Mononuclear cell (primary cell): ENCODE measurements around the gene SRGAP2. TPM values are rescaled to one million over a fixed set of nuclear protein-coding genes. Genes with fewer than 3 reads are reported as not detected.
"Not testable (repeated sequence)": the region's sequence is repeated elsewhere in the genome, so short reads cannot be mapped to it uniquely, and the experiment has no call there.

Experiments
- H3K27me3 ChIP-seq: 2 replicates; pipeline ENCODE4 v1.6.0; 2011; ENCODE audit warnings: low read length, control low read depth; ENCODE audit not compliant: insufficient read depth
- H3K4me1 ChIP-seq: 2 replicates; pipeline ENCODE4 v1.5.1; 2011; ENCODE audit warnings: mild to moderate bottlenecking, low read length, control low read depth; ENCODE audit not compliant: insufficient read depth
- H3K4me3 ChIP-seq: 2 replicates; pipeline ENCODE4 v1.5.1; 2011; ENCODE audit warnings: mild to moderate bottlenecking, low read length, moderate library complexity
- H3K9me3 ChIP-seq: 2 replicates; pipeline ENCODE4 v1.5.1; 2011; ENCODE audit warnings: low read depth, mild to moderate bottlenecking, control low read depth, low read length
- total RNA-seq: library from RNA; depleted of rRNA; stranded (reverse); fragments of >200 nt; gene quantifications from one replicate; pipeline ENCODE4 v1.2.3, GENCODE V29; 2012

The SRGAP2 gene
- total RNA-seq, 1 donor, result 30.2 TPM

- not testable (repeated sequence) for H3K4me1 ChIP-seq, H3K9me3 ChIP-seq, H3K27me3 ChIP-seq, H3K4me3 ChIP-seq
Observed at GRCh38 chr1:206195182-206195581, 8.2 kb upstream of the SRGAP2 start.

DNA sequence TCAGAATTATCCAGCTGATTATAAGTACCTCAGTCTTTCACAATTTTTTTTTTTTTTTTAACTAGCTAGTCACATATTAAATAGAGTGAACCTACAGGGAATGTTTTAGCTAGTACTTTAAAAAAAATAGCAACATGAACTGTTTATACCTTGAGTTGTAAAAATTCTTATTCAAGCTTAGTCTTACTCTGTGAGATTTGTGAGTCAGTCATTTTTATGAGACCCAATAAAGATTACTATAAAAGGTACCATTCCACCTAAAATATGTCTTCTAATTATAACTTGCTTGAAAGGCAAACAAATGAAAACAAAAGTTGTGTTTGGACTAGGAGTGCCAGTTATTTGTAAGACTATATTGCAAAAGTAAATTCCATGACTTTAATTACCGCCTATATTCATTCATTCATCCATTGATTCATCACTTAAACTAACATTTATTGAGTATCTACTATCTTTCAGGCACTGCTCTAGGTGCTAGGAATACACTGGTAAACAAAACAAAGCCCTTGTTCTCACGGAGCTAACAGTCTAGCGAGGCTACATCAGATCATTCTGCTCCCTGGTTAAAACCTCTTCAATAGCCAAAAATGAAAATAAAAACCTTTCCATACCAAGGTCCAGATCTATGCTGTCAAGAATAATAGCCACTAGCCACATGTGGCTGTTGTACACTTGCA, 6.5 kb upstream of the SRGAP2 start:
- H3K9me3 ChIP-seq, H3K4me1 ChIP-seq, H3K4me3 ChIP-seq, H3K27me3 ChIP-seq: not testable (repeated sequence)

- not testable (repeated sequence) for H3K9me3 ChIP-seq, H3K27me3 ChIP-seq, H3K4me1 ChIP-seq
- H3K4me3 ChIP-seq, result peak within 1 kb of the TSS; percentile 45
Observed at GRCh38 chr1:206202789-206203363, 465 bp upstream of the SRGAP2 start, which contains the start of gene FAM72A. FAM72A (minus strand) TSS chr1:206202839; CDS start chr1:206202025, 814 bp downstream.

- H3K9me3 ChIP-seq, H3K27me3 ChIP-seq, H3K4me1 ChIP-seq: not testable (repeated sequence)
- H3K4me3 ChIP-seq, result peak overlapping the region; percentile 23
Observed at GRCh38 chr1:206204159-206204511, 794 bp downstream of the SRGAP2 start.

GRCh38 chr1:206204871-206205270, 1.5 kb downstream of the SRGAP2 start:
- H3K4me3 ChIP-seq, result peak overlapping the region; percentile 40

GRCh38 chr1:206205569-206205968, 2.2 kb downstream of the SRGAP2 start:
- H3K27me3 ChIP-seq, H3K4me3 ChIP-seq, H3K4me1 ChIP-seq, H3K9me3 ChIP-seq: not testable (repeated sequence)

More at GRCh38 chr1:206204871-206205270, 1.5 kb downstream of the SRGAP2 start:
- H3K4me1 ChIP-seq, H3K9me3 ChIP-seq, H3K27me3 ChIP-seq: not testable (repeated sequence)

DNA sequence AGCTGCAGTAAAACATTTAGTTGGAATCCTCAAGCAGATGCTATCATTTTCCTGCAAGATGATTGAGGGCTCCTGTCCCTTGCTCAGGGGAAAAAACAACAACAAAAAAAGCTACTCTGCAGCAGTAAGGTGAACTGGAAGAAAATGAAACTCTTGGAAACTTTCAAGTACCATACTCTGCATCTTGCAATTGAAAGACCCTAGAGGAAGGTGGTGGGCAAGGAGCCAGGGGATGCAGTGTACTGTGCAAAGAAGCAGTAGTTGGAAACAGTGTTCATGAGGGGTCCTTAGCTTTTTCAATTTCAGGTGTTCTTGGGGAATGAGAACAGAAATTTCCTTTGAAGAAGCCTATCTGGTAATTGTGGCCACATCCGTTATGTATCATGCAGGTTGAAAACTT, 7.5 kb downstream of the SRGAP2 start:
- not testable (repeated sequence) for H3K4me3 ChIP-seq, H3K4me1 ChIP-seq, H3K9me3 ChIP-seq, H3K27me3 ChIP-seq

- not testable (repeated sequence) for H3K4me3 ChIP-seq, H3K9me3 ChIP-seq, H3K27me3 ChIP-seq, H3K4me1 ChIP-seq
Observed at GRCh38 chr1:206215600-206216392, 12.5 kb downstream of the SRGAP2 start.

GRCh38 chr1:206218285-206218684, 14.9 kb downstream of the SRGAP2 start:
- not testable (repeated sequence) for H3K9me3 ChIP-seq, H3K27me3 ChIP-seq, H3K4me3 ChIP-seq, H3K4me1 ChIP-seq

DNA sequence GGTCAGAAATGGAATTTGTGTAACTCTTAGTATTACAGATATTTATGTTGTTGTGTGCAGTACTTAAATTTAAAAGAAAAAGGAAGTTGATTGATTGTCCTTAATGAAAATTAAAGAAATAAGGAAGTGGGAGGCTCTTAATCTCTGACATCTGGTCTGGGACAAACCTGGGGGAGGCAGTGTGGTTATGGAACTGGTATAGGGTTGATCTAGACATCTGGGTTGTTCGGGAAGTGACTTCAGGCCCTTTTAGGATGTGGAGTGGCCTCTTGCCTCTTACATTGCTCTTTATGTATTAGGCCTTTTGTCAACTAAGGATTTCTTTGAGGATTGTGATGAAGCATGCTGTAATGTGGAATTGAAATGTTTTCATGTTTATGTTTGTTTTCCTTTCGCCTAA, 15.4 kb downstream of the SRGAP2 start:
- not testable (repeated sequence) for H3K9me3 ChIP-seq, H3K27me3 ChIP-seq, H3K4me1 ChIP-seq, H3K4me3 ChIP-seq

GRCh38 chr1:206219514-206220331, 16.4 kb downstream of the SRGAP2 start:
- H3K4me3 ChIP-seq, H3K27me3 ChIP-seq, H3K4me1 ChIP-seq, H3K9me3 ChIP-seq: not testable (repeated sequence)

DNA sequence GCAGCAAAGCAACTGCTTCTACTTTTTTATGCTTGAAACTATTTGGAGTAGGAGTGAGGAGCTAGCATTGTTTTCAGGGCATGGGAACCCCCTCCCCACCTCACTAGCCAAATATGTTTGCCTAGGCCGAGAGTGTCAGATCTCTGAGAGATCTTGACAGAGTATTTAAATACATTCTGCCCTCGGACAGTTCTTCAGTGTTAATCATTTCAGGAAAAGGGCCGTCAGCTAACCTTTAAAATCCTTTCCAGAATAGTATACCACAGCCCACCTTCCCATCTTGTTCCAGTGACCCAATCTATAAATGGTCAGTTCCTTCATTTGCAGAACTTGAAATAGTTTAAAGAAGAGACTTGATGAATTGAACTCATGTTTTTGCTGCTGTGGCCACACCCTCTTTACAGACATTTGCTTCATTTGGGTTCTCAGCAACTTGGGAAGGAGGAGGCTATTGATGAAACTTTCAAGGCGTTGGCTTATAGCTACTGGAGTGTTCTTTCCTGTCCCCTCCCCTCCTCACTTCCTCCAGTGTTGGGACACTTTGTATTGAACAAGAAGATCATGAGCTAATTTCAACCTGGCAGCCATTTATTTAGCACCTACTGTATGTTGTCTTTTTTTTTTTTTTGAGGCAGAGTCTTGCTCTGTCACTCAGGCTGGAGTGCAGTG, 17.1 kb downstream of the SRGAP2 start:
- H3K4me3 ChIP-seq, H3K4me1 ChIP-seq, H3K9me3 ChIP-seq, H3K27me3 ChIP-seq: not testable (repeated sequence)

- H3K27me3 ChIP-seq, H3K4me3 ChIP-seq, H3K9me3 ChIP-seq, H3K4me1 ChIP-seq: not testable (repeated sequence)
Observed at GRCh38 chr1:206221585-206221984, 18.2 kb downstream of the SRGAP2 start.

DNA sequence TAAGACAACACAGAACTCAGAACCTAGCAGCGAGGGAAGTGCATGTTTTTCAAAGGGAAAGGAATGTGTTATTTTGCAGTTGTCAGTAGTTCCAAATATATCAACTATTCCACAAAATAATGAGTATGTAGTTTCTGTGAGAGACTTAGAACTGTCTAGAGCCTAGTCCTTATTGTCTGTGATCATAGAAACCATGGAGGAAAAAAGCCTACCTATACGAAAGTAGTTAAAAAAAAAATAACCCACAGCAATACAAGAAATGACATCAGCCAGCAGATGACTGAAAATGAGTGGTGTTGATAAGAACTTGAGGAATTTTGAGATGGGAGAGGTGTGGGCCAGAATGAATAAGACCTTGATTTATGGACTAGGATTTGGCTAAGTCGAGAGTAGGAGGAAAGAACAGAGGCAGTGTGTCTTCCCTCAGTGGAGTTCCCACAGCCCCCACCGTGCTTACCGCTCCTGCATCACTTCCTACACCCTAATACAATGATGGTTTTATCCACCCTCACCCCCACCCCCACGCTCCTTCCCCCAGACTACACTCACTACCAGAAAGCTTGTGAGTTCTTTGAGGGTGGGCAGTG, 20.9 kb downstream of the SRGAP2 start:
- H3K4me1 ChIP-seq, H3K9me3 ChIP-seq, H3K4me3 ChIP-seq, H3K27me3 ChIP-seq: not testable (repeated sequence)
